Measurements from ENCODE around the gene NAV2.

The NAV2 gene

DNA sequence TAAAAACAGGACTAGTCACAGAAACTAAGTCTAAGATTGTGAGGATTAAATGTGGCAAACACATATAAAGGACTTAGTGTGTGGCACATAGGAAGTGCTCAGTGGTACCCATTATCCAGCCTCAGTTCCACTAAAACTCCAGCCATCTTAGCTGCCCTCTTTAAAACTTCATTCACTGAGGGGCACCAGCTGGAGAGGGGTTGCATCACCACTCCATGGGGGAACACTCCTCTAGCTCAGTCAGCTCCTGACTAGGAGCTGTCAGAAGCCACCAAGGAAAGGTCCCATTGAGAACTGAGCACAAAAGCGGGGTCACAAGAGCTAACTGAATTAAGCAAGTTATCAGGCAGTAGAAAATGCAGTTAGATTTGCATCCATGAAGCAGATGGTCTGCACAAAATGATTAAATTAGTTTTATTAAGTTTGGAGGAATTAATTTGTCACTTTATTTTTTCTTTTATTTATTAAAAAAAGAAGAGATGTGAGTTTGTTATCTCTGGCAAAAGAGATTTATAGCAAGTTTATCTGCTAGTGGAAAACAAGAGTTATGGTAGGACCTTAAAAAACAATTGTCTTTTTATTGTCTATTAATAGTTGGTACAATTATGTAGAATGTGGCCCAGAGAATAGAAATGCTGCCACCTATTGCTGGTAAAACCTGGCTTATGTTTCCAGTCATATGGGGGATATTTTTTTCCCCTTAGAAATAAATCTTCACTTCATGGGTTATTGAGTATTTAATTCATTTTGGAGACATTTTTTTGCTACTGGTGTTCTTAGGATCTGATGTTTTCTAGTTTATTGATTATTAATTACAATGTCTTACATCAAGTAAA is 95.7 kb downstream of the NAV2 start:
- ATAC-seq, result peak; percentile 32; the same call in 1 of the 3 replicates
- TF ChIP-seq ZNF8 (CRISPR knock-in tag; IDR thresholded peaks at IDR 0.05), result no peak
- TF ChIP-seq, protein P1, sequence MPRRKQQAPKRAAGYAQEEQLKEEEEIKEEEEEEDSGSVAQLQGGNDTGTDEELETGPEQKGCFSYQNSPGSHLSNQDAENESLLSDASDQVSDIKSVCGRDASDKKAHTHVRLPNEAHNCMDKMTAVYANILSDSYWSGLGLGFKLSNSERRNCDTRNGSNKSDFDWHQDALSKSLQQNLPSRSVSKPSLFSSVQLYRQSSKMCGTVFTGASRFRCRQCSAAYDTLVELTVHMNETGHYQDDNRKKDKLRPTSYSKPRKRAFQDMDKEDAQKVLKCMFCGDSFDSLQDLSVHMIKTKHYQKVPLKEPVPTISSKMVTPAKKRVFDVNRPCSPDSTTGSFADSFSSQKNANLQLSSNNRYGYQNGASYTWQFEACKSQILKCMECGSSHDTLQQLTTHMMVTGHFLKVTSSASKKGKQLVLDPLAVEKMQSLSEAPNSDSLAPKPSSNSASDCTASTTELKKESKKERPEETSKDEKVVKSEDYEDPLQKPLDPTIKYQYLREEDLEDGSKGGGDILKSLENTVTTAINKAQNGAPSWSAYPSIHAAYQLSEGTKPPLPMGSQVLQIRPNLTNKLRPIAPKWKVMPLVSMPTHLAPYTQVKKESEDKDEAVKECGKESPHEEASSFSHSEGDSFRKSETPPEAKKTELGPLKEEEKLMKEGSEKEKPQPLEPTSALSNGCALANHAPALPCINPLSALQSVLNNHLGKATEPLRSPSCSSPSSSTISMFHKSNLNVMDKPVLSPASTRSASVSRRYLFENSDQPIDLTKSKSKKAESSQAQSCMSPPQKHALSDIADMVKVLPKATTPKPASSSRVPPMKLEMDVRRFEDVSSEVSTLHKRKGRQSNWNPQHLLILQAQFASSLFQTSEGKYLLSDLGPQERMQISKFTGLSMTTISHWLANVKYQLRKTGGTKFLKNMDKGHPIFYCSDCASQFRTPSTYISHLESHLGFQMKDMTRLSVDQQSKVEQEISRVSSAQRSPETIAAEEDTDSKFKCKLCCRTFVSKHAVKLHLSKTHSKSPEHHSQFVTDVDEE (CRISPR knock-in tag; IDR thresholded peaks at IDR 0.05), result no peak
- no peak for TF ChIP-seq CSDC2 (CRISPR knock-in tag; IDR thresholded peaks at IDR 0.05)
- no peak for TF ChIP-seq ZNF565 (CRISPR knock-in tag; conservative IDR thresholded peaks at IDR 0.05; ENCODE audit: low read depth)
- TF ChIP-seq, protein P2, sequence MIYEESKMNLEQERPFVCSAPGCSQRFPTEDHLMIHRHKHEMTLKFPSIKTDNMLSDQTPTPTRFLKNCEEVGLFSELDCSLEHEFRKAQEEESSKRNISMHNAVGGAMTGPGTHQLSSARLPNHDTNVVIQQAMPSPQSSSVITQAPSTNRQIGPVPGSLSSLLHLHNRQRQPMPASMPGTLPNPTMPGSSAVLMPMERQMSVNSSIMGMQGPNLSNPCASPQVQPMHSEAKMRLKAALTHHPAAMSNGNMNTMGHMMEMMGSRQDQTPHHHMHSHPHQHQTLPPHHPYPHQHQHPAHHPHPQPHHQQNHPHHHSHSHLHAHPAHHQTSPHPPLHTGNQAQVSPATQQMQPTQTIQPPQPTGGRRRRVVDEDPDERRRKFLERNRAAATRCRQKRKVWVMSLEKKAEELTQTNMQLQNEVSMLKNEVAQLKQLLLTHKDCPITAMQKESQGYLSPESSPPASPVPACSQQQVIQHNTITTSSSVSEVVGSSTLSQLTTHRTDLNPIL (CRISPR knock-in tag; IDR thresholded peaks at IDR 0.05; ENCODE audit: low read depth), result 0 out of 2 replicates have a peak, but pooled peaks have one; percentile 39
- no peak for TF ChIP-seq TOX (CRISPR knock-in tag; IDR thresholded peaks at IDR 0.05; ENCODE audit: borderline replicate concordance)
- peak; percentile 91 for TF ChIP-seq TCF4 (CRISPR knock-in tag; IDR thresholded peaks at IDR 0.05; ENCODE audit: borderline replicate concordance)
- peak; percentile 76; the same call in 1 of the 2 replicates for TF ChIP-seq SNAI2 (CRISPR knock-in tag; IDR thresholded peaks at IDR 0.05)
- no peak for TF ChIP-seq ZC3H10 (CRISPR knock-in tag; IDR thresholded peaks at IDR 0.05)
- no peak for TF ChIP-seq ZFP30 (CRISPR knock-in tag; IDR thresholded peaks at IDR 0.05)
- TF ChIP-seq OSR1 (CRISPR knock-in tag; IDR thresholded peaks at IDR 0.05), result no peak
- no peak for TF ChIP-seq GLIS3 (CRISPR knock-in tag; IDR thresholded peaks at IDR 0.05)
- TF ChIP-seq, protein P3, sequence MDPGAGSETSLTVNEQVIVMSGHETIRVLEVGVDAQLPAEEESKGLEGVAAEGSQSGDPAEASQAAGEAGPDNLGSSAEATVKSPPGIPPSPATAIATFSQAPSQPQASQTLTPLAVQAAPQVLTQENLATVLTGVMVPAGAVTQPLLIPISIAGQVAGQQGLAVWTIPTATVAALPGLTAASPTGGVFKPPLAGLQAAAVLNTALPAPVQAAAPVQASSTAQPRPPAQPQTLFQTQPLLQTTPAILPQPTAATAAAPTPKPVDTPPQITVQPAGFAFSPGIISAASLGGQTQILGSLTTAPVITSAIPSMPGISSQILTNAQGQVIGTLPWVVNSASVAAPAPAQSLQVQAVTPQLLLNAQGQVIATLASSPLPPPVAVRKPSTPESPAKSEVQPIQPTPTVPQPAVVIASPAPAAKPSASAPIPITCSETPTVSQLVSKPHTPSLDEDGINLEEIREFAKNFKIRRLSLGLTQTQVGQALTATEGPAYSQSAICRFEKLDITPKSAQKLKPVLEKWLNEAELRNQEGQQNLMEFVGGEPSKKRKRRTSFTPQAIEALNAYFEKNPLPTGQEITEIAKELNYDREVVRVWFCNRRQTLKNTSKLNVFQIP (CRISPR knock-in tag; IDR thresholded peaks at IDR 0.05; ENCODE audit: borderline replicate concordance, low read depth), result no peak
- no peak for TF ChIP-seq RARB (CRISPR knock-in tag; IDR thresholded peaks at IDR 0.05)
- TF ChIP-seq ESRRG (CRISPR knock-in tag; IDR thresholded peaks at IDR 0.05), result peak; percentile 13; the same call in 1 of the 2 replicates
- TF ChIP-seq ISL1 (CRISPR knock-in tag; IDR thresholded peaks at IDR 0.05), result peak; percentile 61
- TF ChIP-seq, protein P4, sequence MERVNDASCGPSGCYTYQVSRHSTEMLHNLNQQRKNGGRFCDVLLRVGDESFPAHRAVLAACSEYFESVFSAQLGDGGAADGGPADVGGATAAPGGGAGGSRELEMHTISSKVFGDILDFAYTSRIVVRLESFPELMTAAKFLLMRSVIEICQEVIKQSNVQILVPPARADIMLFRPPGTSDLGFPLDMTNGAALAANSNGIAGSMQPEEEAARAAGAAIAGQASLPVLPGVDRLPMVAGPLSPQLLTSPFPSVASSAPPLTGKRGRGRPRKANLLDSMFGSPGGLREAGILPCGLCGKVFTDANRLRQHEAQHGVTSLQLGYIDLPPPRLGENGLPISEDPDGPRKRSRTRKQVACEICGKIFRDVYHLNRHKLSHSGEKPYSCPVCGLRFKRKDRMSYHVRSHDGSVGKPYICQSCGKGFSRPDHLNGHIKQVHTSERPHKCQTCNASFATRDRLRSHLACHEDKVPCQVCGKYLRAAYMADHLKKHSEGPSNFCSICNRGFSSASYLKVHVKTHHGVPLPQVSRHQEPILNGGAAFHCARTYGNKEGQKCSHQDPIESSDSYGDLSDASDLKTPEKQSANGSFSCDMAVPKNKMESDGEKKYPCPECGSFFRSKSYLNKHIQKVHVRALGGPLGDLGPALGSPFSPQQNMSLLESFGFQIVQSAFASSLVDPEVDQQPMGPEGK (CRISPR knock-in tag; IDR thresholded peaks at IDR 0.05; ENCODE audit: borderline replicate concordance), result no peak
- no peak for TF ChIP-seq ARNTL (CRISPR knock-in tag; IDR thresholded peaks at IDR 0.05; ENCODE audit: borderline replicate concordance, low read depth)
- TF ChIP-seq, protein P5, sequence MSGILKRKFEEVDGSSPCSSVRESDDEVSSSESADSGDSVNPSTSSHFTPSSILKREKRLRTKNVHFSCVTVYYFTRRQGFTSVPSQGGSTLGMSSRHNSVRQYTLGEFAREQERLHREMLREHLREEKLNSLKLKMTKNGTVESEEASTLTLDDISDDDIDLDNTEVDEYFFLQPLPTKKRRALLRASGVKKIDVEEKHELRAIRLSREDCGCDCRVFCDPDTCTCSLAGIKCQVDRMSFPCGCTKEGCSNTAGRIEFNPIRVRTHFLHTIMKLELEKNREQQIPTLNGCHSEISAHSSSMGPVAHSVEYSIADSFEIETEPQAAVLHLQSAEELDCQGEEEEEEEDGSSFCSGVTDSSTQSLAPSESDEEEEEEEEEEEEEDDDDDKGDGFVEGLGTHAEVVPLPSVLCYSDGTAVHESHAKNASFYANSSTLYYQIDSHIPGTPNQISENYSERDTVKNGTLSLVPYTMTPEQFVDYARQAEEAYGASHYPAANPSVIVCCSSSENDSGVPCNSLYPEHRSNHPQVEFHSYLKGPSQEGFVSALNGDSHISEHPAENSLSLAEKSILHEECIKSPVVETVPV (CRISPR knock-in tag; IDR thresholded peaks at IDR 0.05), result peak; percentile 70
- no peak for TF ChIP-seq PPARA (CRISPR knock-in tag; IDR thresholded peaks at IDR 0.05; ENCODE audit: borderline replicate concordance)
- TF ChIP-seq ZFP3 (CRISPR knock-in tag; IDR thresholded peaks at IDR 0.05), result no peak
- no peak for TF ChIP-seq ZNF70 (CRISPR knock-in tag; IDR thresholded peaks at IDR 0.05)
- TF ChIP-seq BACH2 (CRISPR knock-in tag; IDR thresholded peaks at IDR 0.05; ENCODE audit: borderline replicate concordance), result no peak

DNA sequence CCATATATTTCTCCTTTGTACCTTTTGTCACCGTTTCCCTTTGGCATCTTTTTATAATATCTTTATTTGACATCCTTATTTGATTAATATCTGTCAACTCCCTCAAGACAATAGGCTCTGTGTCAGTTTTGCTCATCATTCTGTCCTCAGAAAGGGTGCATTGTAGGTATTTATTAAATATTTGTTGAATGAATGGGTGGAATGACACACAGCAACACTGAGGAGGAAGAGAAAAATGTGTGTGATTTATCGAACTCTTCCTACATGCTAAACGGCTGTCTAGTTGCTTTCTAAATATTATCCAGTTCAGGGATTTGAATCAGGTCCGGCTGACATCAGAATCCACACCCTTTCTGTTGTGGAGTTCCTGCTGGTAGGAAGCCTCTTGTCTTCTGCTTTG is 98.2 kb downstream of the NAV2 start:
- TF ChIP-seq GLIS3 (CRISPR knock-in tag; IDR thresholded peaks at IDR 0.05), result no peak
- TF ChIP-seq ZNF565 (CRISPR knock-in tag; conservative IDR thresholded peaks at IDR 0.05; ENCODE audit: low read depth), result no peak
- no peak for TF ChIP-seq ISL1 (CRISPR knock-in tag; IDR thresholded peaks at IDR 0.05)
- TF ChIP-seq, protein P2 (CRISPR knock-in tag; IDR thresholded peaks at IDR 0.05; ENCODE audit: low read depth), result no peak
- TF ChIP-seq ZC3H10 (CRISPR knock-in tag; IDR thresholded peaks at IDR 0.05), result no peak
- TF ChIP-seq ESRRG (CRISPR knock-in tag; IDR thresholded peaks at IDR 0.05), result no peak
- no peak for TF ChIP-seq PPARA (CRISPR knock-in tag; IDR thresholded peaks at IDR 0.05; ENCODE audit: borderline replicate concordance)
- no peak for TF ChIP-seq ZNF8 (CRISPR knock-in tag; IDR thresholded peaks at IDR 0.05)
- TF ChIP-seq, protein P5 (CRISPR knock-in tag; IDR thresholded peaks at IDR 0.05), result no peak
- TF ChIP-seq ZNF70 (CRISPR knock-in tag; IDR thresholded peaks at IDR 0.05), result no peak
- TF ChIP-seq CSDC2 (CRISPR knock-in tag; IDR thresholded peaks at IDR 0.05), result no peak
- TF ChIP-seq ZFP3 (CRISPR knock-in tag; IDR thresholded peaks at IDR 0.05), result no peak
- no peak for TF ChIP-seq ZFP30 (CRISPR knock-in tag; IDR thresholded peaks at IDR 0.05)
- TF ChIP-seq, protein P3 (CRISPR knock-in tag; IDR thresholded peaks at IDR 0.05; ENCODE audit: borderline replicate concordance, low read depth), result no peak
- ATAC-seq, result no peak; the same call in 2 of the 3 replicates

Measured in SK-N-SH treated with all-trans-retinoic acid at 6 μM for 48 hours (cell line).